ENCODE results near the gene KIF5B.
"Not testable (repeated sequence)": the region's sequence is repeated elsewhere in the genome, so short reads cannot be mapped to it uniquely, and the experiment has no call there.

Gene KIF5B

GRCh38 chr10:32050177-32050576 lies 6.0 kb downstream of the KIF5B start:
- CTCF ChIA-PET, result no interaction called here
- H3K27ac ChIP-seq, result no peak overlapping the region
- POLR2A ChIA-PET (ENCODE audit: low non-redundant PET), result no interaction called here
- TF ChIP-seq CTCF (conservative IDR thresholded peaks at IDR 0.05; ENCODE audit: low read depth), result no peak
- DNase-seq (ENCODE audit: low spot score), result no peak

GRCh38 chr10:32049113-32049512 lies 7.1 kb downstream of the KIF5B start:
- POLR2A ChIA-PET (ENCODE audit: low non-redundant PET), result no interaction called here
- peak overlapping the region; percentile 43; the same call in 1 of the 2 replicates for H3K27ac ChIP-seq
- CTCF ChIA-PET, result interaction anchor here (0.6 kb wide), 1 partner anchor 1314 kb away, joined by 3 read pairs; no protein-coding TSS in a partner anchor
- no peak for TF ChIP-seq CTCF (conservative IDR thresholded peaks at IDR 0.05; ENCODE audit: low read depth)
- DNase-seq (ENCODE audit: low spot score), result no peak

GRCh38 chr10:32048282-32048681 lies 7.9 kb downstream of the KIF5B start:
- ChIA-PET POLR2A (ENCODE audit: low non-redundant PET) (no interaction called here), CTCF (interaction anchor here (0.6 kb wide), 2 partner anchors 1151 to 1314 kb away, joined by 3 read pairs; no protein-coding TSS in a partner anchor)
- TF ChIP-seq CTCF (conservative IDR thresholded peaks at IDR 0.05; ENCODE audit: low read depth), result no peak
- no peak for DNase-seq (ENCODE audit: low spot score)
- no peak overlapping the region for H3K27ac ChIP-seq

- ChIA-PET POLR2A (ENCODE audit: low non-redundant PET) (no interaction called here), CTCF (interaction anchor here (0.6 kb wide), 1 partner anchor 1152 kb away, joined by 3 read pairs; no protein-coding TSS in a partner anchor)
- no peak for DNase-seq (ENCODE audit: low spot score)
These were observed 8.3 kb downstream of the KIF5B start for GRCh38 chr10:32047881-32048280.

GRCh38 chr10:32046151-32046550 lies 10.1 kb downstream of the KIF5B start:
- DNase-seq (ENCODE audit: low spot score), result no peak
- no peak overlapping the region for H3K27ac ChIP-seq
- POLR2A ChIA-PET (ENCODE audit: low non-redundant PET), result no interaction called here
- no peak for TF ChIP-seq CTCF (conservative IDR thresholded peaks at IDR 0.05; ENCODE audit: low read depth)
- CTCF ChIA-PET, result no interaction called here

More at GRCh38 chr10:32047881-32048280, 8.3 kb downstream of the KIF5B start:
- H3K27ac ChIP-seq, result no peak overlapping the region
- TF ChIP-seq CTCF (conservative IDR thresholded peaks at IDR 0.05; ENCODE audit: low read depth), result no peak

GRCh38 chr10:32042730-32043129 lies 13.5 kb downstream of the KIF5B start:
- peak overlapping the region; percentile 53 for H3K27ac ChIP-seq
- CTCF ChIA-PET; POLR2A ChIA-PET (ENCODE audit: low non-redundant PET): not testable (repeated sequence)

GRCh38 chr10:32041290-32042028 lies 14.8 kb downstream of the KIF5B start:
- no peak for DNase-seq (ENCODE audit: low spot score)
- H3K27ac ChIP-seq, result no peak overlapping the region
- no peak for TF ChIP-seq CTCF (conservative IDR thresholded peaks at IDR 0.05; ENCODE audit: low read depth)
- POLR2A ChIA-PET (ENCODE audit: low non-redundant PET), result no interaction called here
- CTCF ChIA-PET, result interaction anchor here (0.6 to 0.7 kb wide), 2 partner anchors 122 to 199 kb away, joined by 3 to 4 read pairs; no protein-coding TSS in a partner anchor

More at GRCh38 chr10:32042730-32043129, 13.5 kb downstream of the KIF5B start:
- not testable (repeated sequence) for DNase-seq (ENCODE audit: low spot score)

Data from RWPE1 (cell line).